Lung (tissue), 12 donors: ENCODE data around the gene CPLX1. TPM values are rescaled to one million over a fixed set of nuclear protein-coding genes. Genes with fewer than 3 reads are reported as not detected.

Experiments used
- ATAC-seq: fragments of 200-7000 bp; cut with Tn5 transposase; one replicate; pipeline ENCODE4 v1.9.1; 2020; ENCODE audit warnings: moderate number of reproducible peaks; ENCODE audit not compliant: insufficient read depth, low FRiP score
- DNase-seq, 3 donors: peaks; one replicate each; pipeline ENCODE4 v3.0.0-alpha.2; 2013 to 2017
- H3K27ac ChIP-seq, 2 donors: one replicate each; pipeline ENCODE4 v1.5.1; 2013; ENCODE audit warnings: mild to moderate bottlenecking in 2 of 2, moderate library complexity in 2 of 2, control low read depth in 1 of 2, inconsistent platforms in 1 of 2, low read depth in 1 of 2, low read length in 1 of 2
- H3K27me3 ChIP-seq, 3 donors: one replicate each; pipeline ENCODE4 v1.5.1; 2013; ENCODE audit warnings: low read length in 2 of 3; ENCODE audit not compliant: control insufficient read depth in 3 of 3, insufficient read depth in 3 of 3
- H3K36me3 ChIP-seq, 4 donors: one replicate each; pipeline ENCODE4 v1.5.1; 2013; ENCODE audit warnings: low read length in 4 of 4, mild to moderate bottlenecking in 1 of 4, moderate library complexity in 1 of 4; ENCODE audit not compliant: control insufficient read depth in 4 of 4, insufficient read depth in 4 of 4
- H3K4me1 ChIP-seq, 5 donors: one replicate each; pipeline ENCODE4 v1.5.1; 2013; ENCODE audit warnings: low read length in 5 of 5, mild to moderate bottlenecking in 2 of 5, moderate library complexity in 1 of 5; ENCODE audit not compliant: control insufficient read depth in 5 of 5, insufficient read depth in 5 of 5
- H3K4me3 ChIP-seq: one replicate; pipeline ENCODE4 v1.5.1; 2013; ENCODE audit warnings: mild to moderate bottlenecking, control low read depth, moderate library complexity
- H3K9ac ChIP-seq, 2 donors: one replicate each; pipeline ENCODE4 v1.5.1; 2013; ENCODE audit warnings: low read length in 2 of 2, control low read depth in 1 of 2; ENCODE audit not compliant: insufficient read depth in 1 of 2
- H3K9me3 ChIP-seq, 4 donors: one replicate each; pipeline ENCODE4 v1.5.1; 2013; ENCODE audit warnings: low read length in 3 of 4, mild to moderate bottlenecking in 1 of 4, moderate library complexity in 1 of 4; ENCODE audit not compliant: control insufficient read depth in 4 of 4, insufficient read depth in 3 of 4
- CTCF ChIP-seq: IDR thresholded peaks from 2 replicates; pipeline ENCODE4 v1.5.1; 2012; ENCODE audit warnings: mild to moderate bottlenecking; ENCODE audit errors: control extremely low read depth, extremely low read depth
- WGBS, 2 donors: extraction: QIAGEN DNeasy Blood & Tissue Kit; methylation state at CpG; one replicate each; pipeline ENCODE4 v1.1.7; 2013; 5-methylcytosine and 5-hydroxymethylcytosine counted together
- polyA plus RNA-seq, 2 donors: library from polyadenylated mRNA; stranded (reverse); fragments of 200-250 nt; gene quantifications; one replicate each; pipeline ENCODE4 v1.2.1, GENCODE V29; 2013
- total RNA-seq, 2 donors: library from RNA; depleted of rRNA in 1 of 2; stranded (reverse); fragments of >200 nt in 1 of 2; gene quantifications; one replicate each; pipeline ENCODE4 v1.2.1, GENCODE V29; 2014 to 2021
- donor health status: control.
- donor health status: control.
- donor health status: Bipolar disorder and iron deficiency.
- donor health status: healthy.
- donor health status: DM: yes; HTN: yes; CAD: no.

The CPLX1 gene
- total and polyA plus RNA-seq, 4 donors, result 1.1 to 3.9 (median 2.1) TPM

- no peaks in the 10 kb centered on the region for H3K4me1 ChIP-seq
- peaks cover 0 to 6% (median 0%) of the 10 kb centered on the region in 4 donors for H3K9me3 ChIP-seq
- ATAC-seq (peak; percentile 27), DNase-seq (no peak)
- TF ChIP-seq CTCF, result no peak
- H3K36me3 ChIP-seq, result peaks cover 0 to 30% (median 0%) of the 10 kb centered on the region in 4 donors
- H3K27me3 ChIP-seq, result no peaks in the 10 kb centered on the region
- no peak overlapping the region for H3K9ac ChIP-seq
- WGBS, 2 donors, result 86 to 90% methylated on average over 9 of the region's 9 CpGs
- H3K4me3 ChIP-seq, result no peak overlapping the region
- H3K27ac ChIP-seq, result no peak overlapping the region
These were observed 19.4 kb upstream of the CPLX1 start for GRCh38 chr4:845233-845835.

GRCh38 chr4:844752-845232 lies 18.9 kb upstream of the CPLX1 start:
- Histone ChIP-seq H3K9me3 (peaks cover 0 to 6% (median 0%) of the 10 kb centered on the region in 4 donors), H3K9ac (no peak overlapping the region), H3K27me3 (no peaks in the 10 kb centered on the region), H3K4me1 (no peaks in the 10 kb centered on the region), H3K27ac (no peak overlapping the region), H3K4me3 (no peak overlapping the region), H3K36me3 (peaks cover 0 to 24% (median 0%) of the 10 kb centered on the region in 4 donors)
- WGBS, 2 donors, result 95 to 98% methylated on average over 10 of the region's 10 CpGs
- ATAC-seq, result no peak
- DNase-seq, result no peak
- TF ChIP-seq CTCF, result no peak

- DNase-seq, result no peak
- Histone ChIP-seq H3K4me3 (no peak overlapping the region), H3K9ac (no peak overlapping the region), H3K36me3 (peaks cover 0 to 3% (median 0%) of the 10 kb centered on the region in 4 donors), H3K27ac (no peak overlapping the region), H3K27me3 (no peaks in the 10 kb centered on the region), H3K4me1 (no peaks in the 10 kb centered on the region), H3K9me3 (peaks cover 0 to 24% (median 0%) of the 10 kb centered on the region in 4 donors)
- 86 to 95% methylated on average over 4 of the region's 4 CpGs for WGBS, 2 donors
- no peak for TF ChIP-seq CTCF
- ATAC-seq, result no peak
These were observed 13.9 kb upstream of the CPLX1 start for GRCh38 chr4:839675-840443.
